GM12878 (cell line): ENCODE measurements around the gene RAPGEF1. TPM values are rescaled to one million over a fixed set of nuclear protein-coding genes. Genes with fewer than 3 reads are reported as not detected.

Experiments used
- ATF3 ChIP-seq: IDR thresholded peaks from 2 replicates; pipeline ENCODE4 v1.6.1; 2011; ENCODE audit warnings: low read depth, mild to moderate bottlenecking, low read length, moderate library complexity, borderline replicate concordance; ENCODE audit errors: extremely low read depth
- CBFB ChIP-seq: IDR thresholded peaks from 2 replicates; pipeline ENCODE4 v1.6.1; 2016; ENCODE audit warnings: antibody characterized with exemption, low read depth
- CHD1 ChIP-seq: IDR thresholded peaks from 2 replicates; pipeline ENCODE4 v1.6.1; 2012; ENCODE audit warnings: low read depth, low read length, improper control_type of control experiment
- E2F4 ChIP-seq: IDR thresholded peaks from 2 replicates; pipeline ENCODE4 v1.6.1; 2012; ENCODE audit warnings: low read depth, low read length, improper control_type of control experiment
- ESRRA ChIP-seq: IDR thresholded peaks from 2 replicates; pipeline ENCODE4 v1.6.1; 2012; ENCODE audit warnings: mild to moderate bottlenecking, low read length, improper control_type of control experiment
- IKZF2 ChIP-seq, 2 experiments: fragments of 450-650 bp; IDR thresholded peaks; 2 replicates each; pipeline ENCODE4 v1.6.1; 2017; ENCODE audit warnings: mild to moderate bottlenecking in 2 of 2, moderate library complexity in 2 of 2
- IRF3 ChIP-seq: fragments of 450-650 bp; IDR thresholded peaks from 2 replicates; pipeline ENCODE4 v1.6.1; 2014; ENCODE audit warnings: mild to moderate bottlenecking
- JUNB ChIP-seq: IDR thresholded peaks from 2 replicates; pipeline ENCODE4 v1.6.1; 2016; ENCODE audit warnings: antibody characterized with exemption, mild to moderate bottlenecking
- MTA2 ChIP-seq: fragments of 450-650 bp; IDR thresholded peaks from 2 replicates; pipeline ENCODE4 v1.6.1; 2016; ENCODE audit warnings: low read depth, mild to moderate bottlenecking, moderate library complexity
- NR2C2 ChIP-seq: IDR thresholded peaks from 2 replicates; pipeline ENCODE4 v1.6.1; 2011; ENCODE audit warnings: borderline replicate concordance, low read depth; ENCODE audit not compliant: control insufficient read depth, insufficient read length
- PBX3 ChIP-seq: IDR thresholded peaks from 2 replicates; pipeline ENCODE4 v1.6.1; 2011; ENCODE audit warnings: mild to moderate bottlenecking, low read depth, low read length, moderate library complexity; ENCODE audit not compliant: insufficient replicate concordance
- PKNOX1 ChIP-seq: fragments of 450-650 bp; IDR thresholded peaks from 2 replicates; pipeline ENCODE4 v1.6.1; 2016; ENCODE audit warnings: mild to moderate bottlenecking
- STAT1 ChIP-seq: fragments of 450-650 bp; conservative IDR thresholded peaks from 2 replicates; pipeline ENCODE4 v1.6.1; 2014; ENCODE audit warnings: antibody characterized with exemption, mild to moderate bottlenecking
- TBL1XR1 ChIP-seq: IDR thresholded peaks from 2 replicates; pipeline ENCODE4 v1.6.1; 2012; ENCODE audit warnings: low read depth, low read length, improper control_type of control experiment
- ZBTB11 ChIP-seq: fragments of 450-650 bp; formaldehyde crosslinking; IDR thresholded peaks from 2 replicates; pipeline ENCODE4 v1.5.0; 2022; ENCODE audit warnings: mild to moderate bottlenecking, missing genetic modification characterization
- ZNF592 ChIP-seq: fragments of 450-650 bp; IDR thresholded peaks from 2 replicates; pipeline ENCODE4 v1.6.1; 2017; ENCODE audit warnings: mild to moderate bottlenecking, moderate library complexity
- ZZZ3 ChIP-seq: IDR thresholded peaks from 2 replicates; pipeline ENCODE4 v1.6.1; 2011; ENCODE audit warnings: low read depth; ENCODE audit not compliant: control insufficient read depth, insufficient read length
- polyA plus RNA-seq, 11 experiments: library from polyadenylated mRNA; depleted of rRNA in 4 of 11; unstranded in 6 of 11; stranded (reverse) in 5 of 11; fragments of >200 nt; fragmentation: Nextera tagmentation in 4 of 11; fragmentation: Illumina TruSeq in 1 of 11; extraction: Ambion mirVana in 4 of 11; extraction: Trizol in 1 of 11; gene quantifications; 1 replicate in 1 of 11; 2 replicates in 10 of 11; pipeline versions ENCODE4 v1.2.1 to v1.2.3, GENCODE V29; 2011 to 2016; ENCODE audit warnings: inconsistent platforms in 2 of 11, missing spikeins in 2 of 11, low read depth in 1 of 11
- total RNA-seq, 4 experiments: library from RNA; depleted of rRNA in 3 of 4; stranded (reverse); fragments of >200 nt in 3 of 4; fragmentation: Illumina TruSeq in 1 of 4; extraction: Trizol in 1 of 4; gene quantifications; 2 replicates each; pipeline versions ENCODE4 v1.2.1 to v1.2.3, GENCODE V29; 2013 to 2021

Gene RAPGEF1
- total and polyA plus RNA-seq, 10 of the 15 experiments (the other 5 are each of a cell fraction or from before 2014, with no cell fraction given): 0.42 to 113 (median 45.9) TPM

GRCh38 chr9:131676431-131676972 lies 63.4 kb downstream of the RAPGEF1 start (continued):
- TF ChIP-seq PKNOX1: 0 out of 2 replicates have a peak, but pooled peaks have one; percentile 22
- peak; percentile 56 to 69; a peak in 3 of 4 replicates for TF ChIP-seq IKZF2 (IDR thresholded peaks at IDR 0.05)
- TF ChIP-seq ZBTB11 (CRISPR knock-in tag): no peak
- no peak for TF ChIP-seq ZZZ3
- no peak for TF ChIP-seq JUNB
- TF ChIP-seq CBFB: no peak
- no peak for TF ChIP-seq STAT1
- TF ChIP-seq IRF3: no peak
- TF ChIP-seq TBL1XR1: no peak
- no peak for TF ChIP-seq NR2C2
- peak; percentile 90 for TF ChIP-seq MTA2
- TF ChIP-seq ATF3: no peak
- no peak for TF ChIP-seq PBX3
- TF ChIP-seq ZNF592: no peak
- no peak for TF ChIP-seq CHD1
- TF ChIP-seq ESRRA: 0 out of 2 replicates have a peak, but pooled peaks have one; percentile 56
- TF ChIP-seq E2F4: no peak
